Vagina (tissue), 2 donors: ENCODE results near the gene TDRD6. TPM values are rescaled to one million over a fixed set of nuclear protein-coding genes. Genes with fewer than 3 reads are reported as not detected.

Experiments
- DNase-seq, 2 donors: peaks; one replicate each; pipeline ENCODE4 v3.0.0-alpha.2; 2017; ENCODE audit errors: extremely low spot score in 2 of 2
- H3K27ac ChIP-seq: fragments of 200-600 bp; sonication (generic); one replicate; pipeline ENCODE4 v1.5.1; 2019
- H3K27me3 ChIP-seq: fragments of 200-600 bp; sonication (generic); one replicate; pipeline ENCODE4 v1.5.1; 2019
- H3K36me3 ChIP-seq, 2 donors: fragments of 200-600 bp; sonication (generic); one replicate each; pipeline ENCODE4 v1.5.1; 2017 to 2019
- H3K4me1 ChIP-seq: fragments of 200-600 bp; sonication (generic); one replicate; pipeline ENCODE4 v1.5.1; 2019
- H3K4me3 ChIP-seq, 2 donors: fragments of 200-600 bp; sonication (generic); 1 replicate in 1 of 2; 2 replicates in 1 of 2; pipeline ENCODE4 v1.5.1; 2016 to 2019
- H3K9me3 ChIP-seq: fragments of 200-600 bp; sonication (generic); one replicate; pipeline ENCODE4 v1.5.1; 2019
- CTCF ChIP-seq, 3 experiments: fragments of 450-650 bp in 2 of 3; fragments of 200-600 bp in 1 of 3; sonication (generic) in 1 of 3; IDR thresholded peaks; one replicate each; pipeline ENCODE4 v1.5.1; 2017 to 2019; ENCODE audit warnings: antibody characterized with exemption in 3 of 3, mild to moderate bottlenecking in 2 of 3, moderate library complexity in 2 of 3
- POLR2A ChIP-seq, 2 donors: fragments of 450-650 bp; IDR thresholded peaks; one replicate each; pipeline ENCODE4 v1.6.1; 2017; ENCODE audit warnings: antibody characterized with exemption in 2 of 2, mild to moderate bottlenecking in 2 of 2, moderate library complexity in 2 of 2
- POLR2AphosphoS5 ChIP-seq, 2 donors: sonication (generic); formaldehyde crosslinking; IDR thresholded peaks; one replicate each; pipeline ENCODE4 v1.9.0; 2017; ENCODE audit warnings: antibody characterized with exemption in 2 of 2, mild to moderate bottlenecking in 2 of 2, low read depth in 1 of 2; ENCODE audit not compliant: insufficient read depth in 1 of 2
- intact Hi-C: fragments of 100-400 bp; cut with DNase I; formaldehyde crosslinking; loops from one replicate; pipeline ENCODE4 v1.15.1; 2023
- total RNA-seq: library from RNA; depleted of rRNA; stranded (reverse); fragments of >200 nt; gene quantifications from one replicate; pipeline ENCODE4 v1.2.3, GENCODE V29; 2016

TDRD6 gene
- total RNA-seq, 1 donor from 2014 or later, result 0.49 TPM

- no peak for DNase-seq
- no peaks in the 10 kb centered on the region for H3K36me3 ChIP-seq
- TF ChIP-seq POLR2A (IDR thresholded peaks at IDR 0.05) (no peak), POLR2AphosphoS5 (IDR thresholded peaks at IDR 0.05; ENCODE audit: insufficient read depth in 1 of 2, low read depth in 1 of 2) (no peak)
Measured at GRCh38 chr6:46745973-46746372, 58.3 kb downstream of the TDRD6 start.

DNA sequence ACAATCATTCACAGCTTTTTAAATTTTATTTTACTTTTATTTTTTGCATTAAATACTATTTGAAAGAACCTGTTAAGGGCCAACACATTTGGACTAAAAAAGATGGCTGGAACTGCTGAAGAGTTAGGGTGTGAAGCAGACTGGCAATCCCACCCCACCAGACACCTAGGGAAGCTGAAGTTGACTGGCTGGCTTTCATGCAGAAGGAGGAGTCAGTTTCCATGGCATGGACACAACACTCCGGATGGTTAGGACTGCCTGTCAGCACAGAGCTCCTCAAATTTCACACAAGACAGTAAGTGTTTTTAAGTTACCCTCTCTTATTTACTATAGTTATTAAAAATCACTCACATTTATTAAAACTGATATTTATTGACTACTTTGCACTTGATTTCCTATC, 59.0 kb downstream of the TDRD6 start, which contains the start of gene ANKRD66:
TSS of gene ANKRD66 (plus strand) at position 238 of the 400 bp plus-strand sequence. CDS start 5,016 bp downstream, outside the sequence.
- Histone ChIP-seq H3K27me3 (no peaks in the 10 kb centered on the region), H3K27ac (no peak within 1 kb of the TSS), H3K4me3 (no peak within 1 kb of the TSS), H3K36me3 (no peaks in the 10 kb centered on the region), H3K4me1 (no peaks in the 10 kb centered on the region), H3K9me3 (no peaks in the 10 kb centered on the region)
- TF ChIP-seq POLR2AphosphoS5 (IDR thresholded peaks at IDR 0.05; ENCODE audit: insufficient read depth in 1 of 2, low read depth in 1 of 2) (no peak), CTCF (IDR thresholded peaks at IDR 0.05) (no peak), POLR2A (IDR thresholded peaks at IDR 0.05) (no peak)
- intact Hi-C loops, result no loop called here
- no peak for DNase-seq

More at GRCh38 chr6:46745973-46746372, 58.3 kb downstream of the TDRD6 start:
- Histone ChIP-seq H3K9me3 (no peaks in the 10 kb centered on the region), H3K4me3 (no peak overlapping the region), H3K27ac (no peak overlapping the region), H3K4me1 (no peaks in the 10 kb centered on the region), H3K27me3 (no peaks in the 10 kb centered on the region)
- intact Hi-C loops, result no loop called here

- H3K4me3 ChIP-seq, result no peak overlapping the region
- H3K36me3 ChIP-seq, result no peaks in the 10 kb centered on the region
- intact Hi-C loops, result no loop called here
- H3K9me3 ChIP-seq, result no peaks in the 10 kb centered on the region
- H3K4me1 ChIP-seq, result no peaks in the 10 kb centered on the region
- no peak overlapping the region for H3K27ac ChIP-seq
- no peaks in the 10 kb centered on the region for H3K27me3 ChIP-seq
- no peak for DNase-seq
- TF ChIP-seq POLR2A (IDR thresholded peaks at IDR 0.05) (no peak), POLR2AphosphoS5 (IDR thresholded peaks at IDR 0.05; ENCODE audit: insufficient read depth in 1 of 2, low read depth in 1 of 2) (no peak), CTCF (IDR thresholded peaks at IDR 0.05) (no peak)
Measured at GRCh38 chr6:46748940-46749503, 61.3 kb downstream of the TDRD6 start.

GRCh38 chr6:46749731-46750130, 62.0 kb downstream of the TDRD6 start:
- no peaks in the 10 kb centered on the region for H3K36me3 ChIP-seq
- TF ChIP-seq POLR2AphosphoS5 (IDR thresholded peaks at IDR 0.05; ENCODE audit: insufficient read depth in 1 of 2, low read depth in 1 of 2) (no peak), CTCF (IDR thresholded peaks at IDR 0.05) (no peak), POLR2A (IDR thresholded peaks at IDR 0.05) (no peak)
- no peaks in the 10 kb centered on the region for H3K4me1 ChIP-seq
- H3K9me3 ChIP-seq, result no peaks in the 10 kb centered on the region
- intact Hi-C loops, result no loop called here
- no peak overlapping the region for H3K4me3 ChIP-seq
- no peaks in the 10 kb centered on the region for H3K27me3 ChIP-seq
- DNase-seq, result no peak
- no peak overlapping the region for H3K27ac ChIP-seq

GRCh38 chr6:46751658-46752057, 64.0 kb downstream of the TDRD6 start:
- Histone ChIP-seq H3K9me3 (no peaks in the 10 kb centered on the region), H3K36me3 (no peaks in the 10 kb centered on the region), H3K27me3 (no peaks in the 10 kb centered on the region), H3K27ac (no peak overlapping the region), H3K4me1 (no peaks in the 10 kb centered on the region), H3K4me3 (no peak overlapping the region)
- no peak for DNase-seq
- TF ChIP-seq POLR2AphosphoS5 (IDR thresholded peaks at IDR 0.05; ENCODE audit: insufficient read depth in 1 of 2, low read depth in 1 of 2) (no peak), POLR2A (IDR thresholded peaks at IDR 0.05) (no peak), CTCF (IDR thresholded peaks at IDR 0.05) (no peak)
- intact Hi-C loops, result no loop called here

Other genes with a start within 250 kb of the TDRD6 start
- gene RCAN2, start 196.4 kb upstream of the TDRD6 start, total RNA-seq, result 20.9 TPM
- 5.4 TPM for gene CYP39A1, start 35.1 kb upstream of the TDRD6 start, total RNA-seq
- 39.3 TPM for gene SLC25A27, start 34.9 kb upstream of the TDRD6 start, total RNA-seq
- not detected for gene PLA2G7, start 47.5 kb downstream of the TDRD6 start, total RNA-seq
- gene ANKRD66, start 59.0 kb downstream of the TDRD6 start, total RNA-seq, result not detected
- not detected for gene MEP1A, start 105.5 kb downstream of the TDRD6 start, total RNA-seq
- 10.3 TPM for gene ADGRF5, start 234.1 kb downstream of the TDRD6 start, total RNA-seq